ENCODE data around the gene SMOC2.

The SMOC2 gene

GRCh38 chr6:168648240-168649125, 207.5 kb downstream of the SMOC2 start:
- DNase-seq, result no peak

DNA sequence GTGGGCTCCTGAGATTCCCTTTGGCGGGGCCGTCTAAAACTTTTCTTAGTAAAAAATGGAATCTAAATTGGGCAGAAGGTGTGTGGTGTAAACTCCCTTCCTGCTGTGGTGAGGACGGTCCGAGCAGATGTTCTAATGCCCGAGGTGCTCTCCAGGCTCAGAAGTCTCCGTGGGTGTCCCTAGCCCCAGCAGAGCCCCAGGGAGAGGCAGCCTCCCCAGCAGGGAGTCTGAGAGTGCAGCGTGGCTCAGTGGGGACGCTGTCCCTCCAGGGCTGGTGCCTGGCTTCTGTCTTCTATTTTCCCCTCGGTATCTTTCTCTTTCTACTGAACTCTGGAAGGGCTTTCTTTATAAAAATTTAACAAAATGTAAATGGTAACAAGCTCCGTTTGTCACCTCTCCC, 208.2 kb downstream of the SMOC2 start:
- DNase-seq, result no peak

- DNase-seq, result no peak
These were observed 209.7 kb downstream of the SMOC2 start for GRCh38 chr6:168650671-168651111.

DNA sequence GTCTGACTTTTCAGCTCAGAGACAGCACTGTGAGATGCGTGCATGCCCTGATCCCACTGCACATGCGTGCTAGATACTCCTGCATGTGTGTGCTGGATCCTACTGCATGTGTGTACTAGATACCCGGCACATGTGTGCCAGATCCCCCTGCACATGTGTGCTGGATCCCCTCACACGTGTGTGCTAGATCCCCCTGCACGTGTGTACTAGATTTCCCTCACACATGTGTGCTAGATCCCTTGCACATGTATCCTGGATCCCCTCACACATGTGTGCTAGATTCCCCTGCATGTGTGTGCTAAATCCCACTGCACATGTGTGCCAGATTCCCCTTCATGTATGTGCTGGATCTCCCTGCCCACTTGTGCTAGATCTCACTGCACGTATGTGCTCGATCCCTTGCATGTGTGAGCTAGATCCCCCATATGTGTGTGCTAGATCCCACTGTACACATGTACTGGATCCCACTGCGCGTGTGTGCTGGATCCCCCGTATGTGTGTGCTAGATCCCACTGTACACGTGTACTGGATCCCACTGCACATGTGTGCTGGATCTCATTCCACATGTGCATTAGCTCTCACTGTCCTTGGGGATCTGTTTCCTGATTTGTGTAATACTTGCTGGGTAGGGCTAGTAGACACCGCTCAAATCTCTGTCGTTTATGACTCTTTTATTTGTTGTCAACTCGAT, 214.6 kb downstream of the SMOC2 start:
- no peak for DNase-seq

DNA sequence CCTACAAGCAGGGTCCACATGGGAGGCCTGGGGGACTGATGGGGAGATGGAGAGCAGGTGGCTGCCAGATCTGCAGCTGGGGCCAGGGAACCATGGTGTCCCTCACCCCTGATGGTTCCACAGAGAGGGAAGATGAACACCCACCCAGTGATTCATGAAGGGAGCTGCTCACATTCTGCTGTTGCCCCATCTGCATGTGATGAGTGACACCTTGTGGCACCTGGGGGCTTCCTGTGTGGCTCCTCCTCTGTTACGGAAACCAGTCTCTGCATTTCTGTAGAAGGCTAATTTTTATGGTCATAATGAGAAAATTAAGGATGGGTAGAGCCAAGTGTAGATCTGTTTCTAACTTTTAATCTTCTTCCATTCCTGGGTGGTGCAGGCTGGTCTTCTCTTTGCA, 217.1 kb downstream of the SMOC2 start:
- DNase-seq, result no peak

GRCh38 chr6:168660400-168660945, 219.5 kb downstream of the SMOC2 start:
- no peak for DNase-seq

- DNase-seq, result no peak
These were observed 221.4 kb downstream of the SMOC2 start for GRCh38 chr6:168662301-168662936.

DNA sequence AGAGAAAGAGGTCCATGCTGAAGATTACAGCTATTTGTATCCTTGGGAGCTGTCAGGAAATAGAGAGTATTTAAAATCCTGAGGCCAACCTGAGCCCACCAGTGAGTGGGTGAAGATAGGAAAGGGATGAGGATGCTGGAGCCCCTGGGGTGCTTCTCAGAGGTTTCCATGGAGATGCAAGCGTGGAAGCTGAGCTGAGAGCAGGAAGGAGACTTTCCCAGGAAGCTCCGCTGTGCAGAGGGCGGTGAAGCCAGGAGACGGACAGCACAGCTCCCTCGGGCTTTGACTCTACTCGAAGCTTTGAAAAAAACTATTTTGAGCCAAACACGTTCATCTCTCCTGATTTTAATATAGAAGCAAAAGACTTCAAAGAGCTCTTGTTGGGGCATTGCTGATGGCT, 222.1 kb downstream of the SMOC2 start:
- DNase-seq, result no peak

GRCh38 chr6:168664956-168665355, 224.0 kb downstream of the SMOC2 start:
- DNase-seq, result no peak

- no peak for DNase-seq
These were observed 225.2 kb downstream of the SMOC2 start for GRCh38 chr6:168666170-168666569.

GRCh38 chr6:168666699-168667427, 225.9 kb downstream of the SMOC2 start:
- no peak for DNase-seq

DNA sequence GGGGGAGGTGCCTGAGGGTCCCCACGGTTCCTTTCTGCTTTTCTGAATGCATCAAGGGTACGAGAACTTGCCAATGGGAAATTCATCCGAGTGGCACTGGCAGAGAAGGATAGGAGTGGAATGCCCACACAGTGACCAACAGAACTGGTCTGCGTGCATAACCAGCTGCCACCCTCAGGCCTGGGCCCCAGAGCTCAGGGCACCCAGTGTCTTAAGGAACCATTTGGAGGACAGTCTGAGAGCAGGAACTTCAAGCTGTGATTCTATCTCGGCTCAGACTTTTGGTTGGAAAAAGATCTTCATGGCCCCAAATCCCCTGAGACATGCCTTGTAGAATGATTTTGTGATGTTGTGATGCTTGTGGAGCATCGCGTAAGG, 226.4 kb downstream of the SMOC2 start:
- no peak for DNase-seq

DNA sequence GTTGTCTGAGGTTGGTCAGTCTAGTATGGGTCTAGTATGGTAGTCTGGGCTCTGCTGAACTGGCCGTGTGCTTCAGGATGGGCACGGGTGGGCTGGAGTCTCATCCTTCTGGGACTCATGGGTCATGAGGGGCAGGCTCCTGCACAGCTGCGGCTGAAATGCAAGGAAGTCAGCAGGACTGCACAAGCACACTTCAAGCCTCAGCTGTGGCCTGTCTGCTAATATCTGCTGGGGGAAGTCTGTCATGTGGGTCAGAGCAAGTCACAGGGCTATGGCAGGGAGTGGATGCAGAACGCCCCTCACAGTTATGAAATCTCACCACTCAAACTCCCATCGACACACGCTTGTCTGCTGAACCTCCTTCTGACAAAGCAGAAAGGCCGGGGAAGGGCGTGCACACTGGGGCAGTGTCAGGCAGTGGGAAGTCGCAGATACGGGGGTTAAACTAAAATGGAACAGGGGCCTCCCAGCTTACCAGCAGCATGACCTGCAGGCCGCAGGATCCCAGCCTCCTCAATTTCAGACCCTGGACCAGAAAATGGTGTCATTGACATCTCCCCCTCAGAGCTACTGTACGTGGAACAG, 229.5 kb downstream of the SMOC2 start:
- no peak for DNase-seq

DNA sequence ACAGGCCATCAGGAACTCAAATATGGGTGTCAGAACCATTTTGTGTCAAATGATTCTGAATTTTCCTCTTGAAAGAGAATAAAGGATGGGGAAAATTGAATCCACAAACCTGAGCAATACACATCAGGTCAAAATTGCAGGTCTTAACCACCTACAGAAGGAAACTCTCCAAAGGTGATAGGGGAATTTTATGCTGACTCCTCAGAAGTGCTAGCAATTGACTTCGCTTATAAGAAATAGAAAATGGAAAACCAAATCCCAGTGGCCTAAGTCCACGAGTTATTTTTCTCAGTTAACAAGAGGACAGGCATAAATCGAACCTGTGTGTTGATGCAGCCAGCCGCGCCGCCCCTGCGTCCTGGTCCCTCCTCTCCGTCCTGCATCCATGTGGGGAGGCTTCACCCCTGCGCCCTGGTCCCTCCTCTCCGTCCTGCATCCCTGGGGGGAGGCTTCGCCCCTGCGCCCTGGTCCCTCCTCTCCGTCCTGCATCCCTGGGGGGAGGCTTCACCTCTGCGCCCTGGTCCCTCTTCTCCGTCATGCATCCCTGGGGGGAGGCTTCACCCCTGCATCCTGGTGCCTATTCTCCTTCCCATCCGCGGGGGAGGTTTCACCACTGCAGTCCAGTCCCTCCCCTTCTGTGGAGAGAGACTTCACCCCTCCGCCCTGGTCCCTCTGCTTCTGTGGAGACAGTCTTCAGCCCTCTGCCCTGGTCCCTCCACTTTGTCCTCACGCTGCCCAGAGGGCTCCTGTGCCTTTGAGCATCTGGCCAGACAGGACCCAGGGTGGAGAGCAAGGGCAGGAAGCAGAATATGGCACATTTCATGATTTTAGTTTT, 230.3 kb downstream of the SMOC2 start:
- DNase-seq, result no peak

DNA sequence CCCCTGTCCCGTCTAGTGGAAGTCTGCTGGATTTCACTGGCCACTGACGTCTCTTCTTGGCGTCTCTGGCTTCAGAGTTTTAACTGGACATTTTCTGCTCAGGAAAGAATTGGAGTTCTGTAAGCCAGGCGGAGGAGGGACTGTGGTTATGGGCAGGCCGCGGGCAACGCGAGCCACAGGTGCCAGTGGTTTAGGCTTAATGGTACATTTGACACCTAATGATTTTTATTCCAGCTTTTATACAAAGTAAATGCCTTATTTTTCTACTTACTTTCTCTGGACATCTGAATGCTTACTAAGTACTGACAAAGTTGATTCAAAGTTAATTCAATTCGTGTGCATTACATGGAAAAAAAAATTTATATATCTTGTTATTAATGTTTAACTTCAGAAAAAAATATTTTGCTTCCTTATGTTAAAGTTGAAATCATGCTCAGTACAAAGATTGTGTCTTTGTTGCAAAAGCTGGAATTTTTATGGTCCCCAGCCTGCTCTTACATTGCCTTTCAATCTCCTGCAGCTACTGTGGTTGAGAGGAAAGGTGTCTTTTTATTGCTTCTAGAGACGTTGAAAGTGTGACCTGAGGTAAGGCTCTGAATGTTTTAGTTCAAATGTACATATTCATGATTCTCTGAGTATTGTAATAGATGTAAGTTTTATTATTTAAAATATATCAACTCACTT, 231.0 kb downstream of the SMOC2 start:
- DNase-seq, result no peak

- DNase-seq, result no peak
These were observed 233.6 kb downstream of the SMOC2 start for GRCh38 chr6:168674595-168674994.

- no peak for DNase-seq
These were observed 234.4 kb downstream of the SMOC2 start for GRCh38 chr6:168675375-168675774.

DNA sequence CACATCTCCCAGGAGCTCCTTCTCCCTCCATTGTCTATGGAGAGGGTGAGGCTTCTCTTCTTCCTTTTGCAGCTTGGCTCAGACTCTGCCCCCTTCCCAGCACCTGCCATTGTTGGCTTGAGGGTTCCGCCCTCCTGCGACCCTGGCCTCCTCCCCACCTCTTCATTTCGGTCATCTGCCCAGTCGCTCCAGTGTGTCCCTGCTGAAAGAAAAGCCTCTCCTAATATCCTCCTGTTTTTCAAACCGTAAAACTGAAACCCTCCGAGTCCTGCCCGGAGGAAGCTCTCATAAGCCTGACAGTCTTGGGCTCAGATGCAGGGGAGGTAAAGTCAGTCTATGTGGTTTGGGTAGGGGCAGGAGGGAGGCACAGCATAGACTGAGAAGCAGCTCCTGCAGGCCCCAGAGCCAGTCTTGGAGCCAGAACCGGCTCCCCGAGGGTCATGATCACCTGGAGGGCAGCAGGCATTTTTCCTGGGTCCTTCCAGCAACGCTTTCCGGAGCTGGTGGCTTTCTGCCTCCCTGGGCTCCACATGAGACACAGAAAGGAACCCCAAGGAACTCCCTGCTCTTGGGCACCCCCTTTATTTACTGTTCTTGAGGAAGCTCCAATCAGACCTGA, 235.1 kb downstream of the SMOC2 start:
- DNase-seq, result no peak

Data from anterior cingulate cortex (tissue), 58 donors.